BJ (cell line): Measurements from ENCODE around the gene ATP13A5. TPM values are rescaled to one million over a fixed set of nuclear protein-coding genes. Genes with fewer than 3 reads are reported as not detected.

Source experiments
- CTCF ChIA-PET: fragments of 350-600 bp; formaldehyde crosslinking; extraction: SDS; loops from one replicate; lab custom pipeline; 2021; ENCODE audit warnings: antibody characterized with exemption, inconsistent platforms; lab: Yijun Ruan, JAX
- POLR2A ChIA-PET: fragments of 300-600 bp; sonication (Branson Sonifier 250); formaldehyde crosslinking; extraction: SDS; loops from one replicate; lab custom pipeline; 2021; ENCODE audit warnings: antibody characterized with exemption; lab: Charles Lee
- DNase-seq: peaks from one replicate; pipeline ENCODE4 v3.0.0-alpha.2; 2011; ENCODE audit warnings: low read depth
- H3K27me3 ChIP-seq: 2 replicates; pipeline ENCODE4 v1.6.0; 2011; ENCODE audit warnings: low read length; ENCODE audit not compliant: control insufficient read depth, insufficient read depth
- H3K36me3 ChIP-seq: 2 replicates; pipeline ENCODE4 v1.5.1; 2011; ENCODE audit warnings: low read length; ENCODE audit not compliant: control insufficient read depth, insufficient read depth
- H3K4me3 ChIP-seq: 2 replicates; pipeline ENCODE4 v1.5.1; 2011; ENCODE audit warnings: low read depth, mild to moderate bottlenecking, control low read depth, low read length
- polyA plus RNA-seq: library from polyadenylated mRNA; depleted of rRNA; stranded (reverse); fragments of >200 nt; gene quantifications from 2 replicates; pipeline ENCODE4 v1.2.3, GENCODE V29; 2011
- TF ChIP-seq, protein P1 (sequence below): IDR thresholded peaks from 2 replicates; pipeline ENCODE4 v1.5.1; 2011; ENCODE audit warnings: low read depth, mild to moderate bottlenecking, control low read depth, inconsistent platforms, low read length, moderate library complexity; ENCODE audit not compliant: insufficient read depth

Gene ATP13A5
- polyA plus RNA-seq, 1 experiment, result not detected

DNA sequence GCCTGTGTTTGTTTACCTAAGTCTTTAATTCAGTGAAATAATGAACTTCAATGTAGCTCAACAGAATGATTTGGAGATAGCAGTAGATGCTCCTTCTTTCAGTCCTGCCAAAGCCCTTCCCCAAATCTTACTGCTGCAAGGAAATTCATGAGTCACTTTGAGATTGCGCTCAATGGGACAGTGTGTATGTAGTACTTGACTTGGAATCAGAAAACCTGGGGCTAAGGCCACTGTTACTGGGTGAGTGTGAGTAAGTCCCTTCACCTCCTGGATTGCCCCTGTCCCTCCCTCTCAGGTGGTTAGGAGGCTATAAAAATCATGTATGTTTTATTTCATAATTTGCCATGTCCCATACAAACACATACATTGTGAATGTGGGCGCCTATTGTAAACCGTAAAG lies 29.9 kb downstream of the ATP13A5 start:
- POLR2A ChIA-PET, result no interaction called here
- no peak for DNase-seq
- TF ChIP-seq, protein P1, sequence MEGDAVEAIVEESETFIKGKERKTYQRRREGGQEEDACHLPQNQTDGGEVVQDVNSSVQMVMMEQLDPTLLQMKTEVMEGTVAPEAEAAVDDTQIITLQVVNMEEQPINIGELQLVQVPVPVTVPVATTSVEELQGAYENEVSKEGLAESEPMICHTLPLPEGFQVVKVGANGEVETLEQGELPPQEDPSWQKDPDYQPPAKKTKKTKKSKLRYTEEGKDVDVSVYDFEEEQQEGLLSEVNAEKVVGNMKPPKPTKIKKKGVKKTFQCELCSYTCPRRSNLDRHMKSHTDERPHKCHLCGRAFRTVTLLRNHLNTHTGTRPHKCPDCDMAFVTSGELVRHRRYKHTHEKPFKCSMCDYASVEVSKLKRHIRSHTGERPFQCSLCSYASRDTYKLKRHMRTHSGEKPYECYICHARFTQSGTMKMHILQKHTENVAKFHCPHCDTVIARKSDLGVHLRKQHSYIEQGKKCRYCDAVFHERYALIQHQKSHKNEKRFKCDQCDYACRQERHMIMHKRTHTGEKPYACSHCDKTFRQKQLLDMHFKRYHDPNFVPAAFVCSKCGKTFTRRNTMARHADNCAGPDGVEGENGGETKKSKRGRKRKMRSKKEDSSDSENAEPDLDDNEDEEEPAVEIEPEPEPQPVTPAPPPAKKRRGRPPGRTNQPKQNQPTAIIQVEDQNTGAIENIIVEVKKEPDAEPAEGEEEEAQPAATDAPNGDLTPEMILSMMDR, result no peak
- Histone ChIP-seq H3K36me3 (no peaks in the 10 kb centered on the region), H3K4me3 (no peak overlapping the region), H3K27me3 (no peaks in the 10 kb centered on the region)
- CTCF ChIA-PET, result no interaction called here

GRCh38 chr3:193347521-193348501 lies 30.7 kb downstream of the ATP13A5 start:
- no peak for DNase-seq
- POLR2A ChIA-PET, result no interaction called here
- no peak overlapping the region for H3K4me3 ChIP-seq
- H3K36me3 ChIP-seq, result no peaks in the 10 kb centered on the region
- CTCF ChIA-PET, result interaction anchor here (1.2 kb wide), 1 partner anchor 307 kb away, joined by 5 read pairs; no protein-coding TSS in a partner anchor
- TF ChIP-seq, protein P1, result no peak
- no peaks in the 10 kb centered on the region for H3K27me3 ChIP-seq

GRCh38 chr3:193346259-193346658 lies 32.3 kb downstream of the ATP13A5 start:
- TF ChIP-seq, protein P1, result no peak
- Histone ChIP-seq H3K36me3 (no peaks in the 10 kb centered on the region), H3K4me3 (no peak overlapping the region), H3K27me3 (no peaks in the 10 kb centered on the region)
- ChIA-PET POLR2A (no interaction called here), CTCF (no interaction called here)
- no peak for DNase-seq

DNA sequence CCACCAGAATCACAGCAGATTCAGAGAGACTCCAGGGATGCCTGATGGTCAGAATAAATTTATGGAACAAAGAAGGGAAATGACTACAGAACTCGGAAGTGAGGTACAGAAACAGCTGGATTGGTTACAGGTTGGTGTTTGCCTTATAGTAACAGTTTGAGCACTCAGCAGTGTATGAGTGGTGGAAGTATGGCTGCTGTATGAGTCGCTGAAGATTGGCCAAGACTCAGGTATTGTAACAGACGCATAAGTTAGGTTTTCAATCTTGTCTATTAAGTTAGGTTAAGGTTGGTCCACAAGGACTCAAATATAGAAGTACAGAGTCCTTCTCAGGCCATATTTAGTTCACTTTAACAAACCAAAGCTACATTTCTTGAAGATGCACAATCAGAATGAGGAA lies 33.1 kb downstream of the ATP13A5 start:
- no peaks in the 10 kb centered on the region for H3K36me3 ChIP-seq
- TF ChIP-seq, protein P1, result no peak
- ChIA-PET POLR2A (no interaction called here), CTCF (no interaction called here)
- no peak for DNase-seq
- no peaks in the 10 kb centered on the region for H3K27me3 ChIP-seq
- no peak overlapping the region for H3K4me3 ChIP-seq

DNA sequence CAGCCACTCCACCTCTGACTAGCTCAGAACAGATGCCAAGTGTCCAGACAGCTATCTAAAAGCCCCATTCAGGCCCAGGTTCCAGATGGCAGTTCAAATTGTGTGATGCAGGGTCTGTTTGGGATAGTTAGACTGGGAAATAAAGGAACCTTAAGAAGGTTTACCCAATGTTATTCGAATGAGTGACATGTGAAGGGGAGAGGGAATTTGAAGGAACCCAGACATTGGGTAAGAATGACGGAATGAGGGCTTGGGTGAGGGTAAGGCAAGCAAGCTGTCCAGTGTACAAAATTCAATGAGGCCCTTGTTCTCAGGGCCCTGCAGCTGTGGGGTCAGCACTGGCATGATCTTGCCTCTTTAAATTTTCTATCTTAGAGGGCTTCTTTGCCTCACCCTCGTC lies 34.1 kb downstream of the ATP13A5 start:
- Histone ChIP-seq H3K27me3 (no peaks in the 10 kb centered on the region), H3K36me3 (no peaks in the 10 kb centered on the region), H3K4me3 (no peak overlapping the region)
- ChIA-PET CTCF (no interaction called here), POLR2A (no interaction called here)
- TF ChIP-seq, protein P1, result no peak
- DNase-seq, result no peak
